HG02852 (cell line): ENCODE data around the gene KXD1.
"Not testable (repeated sequence)": the region's sequence is repeated elsewhere in the genome, so short reads cannot be mapped to it uniquely, and the experiment has no call there.

ENCODE experiments used
- ATAC-seq: cut with Tn5 transposase; IDR thresholded peaks from one replicate; pipeline ENCODE4 v1.9.1; 2021; ENCODE audit warnings: mild to moderate bottlenecking, moderate library complexity; ENCODE audit not compliant: unreplicated experiment

Gene KXD1, protein sequence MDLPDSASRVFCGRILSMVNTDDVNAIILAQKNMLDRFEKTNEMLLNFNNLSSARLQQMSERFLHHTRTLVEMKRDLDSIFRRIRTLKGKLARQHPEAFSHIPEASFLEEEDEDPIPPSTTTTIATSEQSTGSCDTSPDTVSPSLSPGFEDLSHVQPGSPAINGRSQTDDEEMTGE

GRCh38 chr19:18557411-18558201 is at the start of gene KXD1:
KXD1 (plus strand) TSS chr19:18557870; CDS start chr19:18562057, 4,187 bp downstream.
- ATAC-seq: peak; percentile 90

DNA sequence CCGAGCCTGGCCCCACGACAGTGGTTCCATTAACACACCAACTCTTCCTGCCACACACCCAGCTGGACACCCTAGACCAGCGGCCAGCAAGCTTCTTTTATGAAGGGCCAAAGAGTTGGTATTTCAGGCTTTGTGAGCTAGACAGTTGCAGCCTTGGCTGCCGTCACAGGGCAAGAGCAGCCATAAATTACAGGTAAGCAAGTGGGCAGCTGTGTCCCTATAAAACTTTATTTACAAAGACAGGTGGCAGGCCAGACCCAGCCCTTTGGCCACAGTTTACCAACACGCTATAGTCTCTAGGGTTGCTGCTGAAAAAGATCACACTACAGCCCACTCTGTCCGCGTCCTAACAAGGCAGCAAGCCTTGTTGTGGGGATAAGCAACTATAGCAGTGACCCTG is 49.1 kb upstream of the KXD1 start:
- ATAC-seq: no peak

- no peak for ATAC-seq
These were observed 47.5 kb upstream of the KXD1 start for GRCh38 chr19:18510216-18510615.

- no peak for ATAC-seq
These were observed 43.8 kb upstream of the KXD1 start for GRCh38 chr19:18513868-18514267.

DNA sequence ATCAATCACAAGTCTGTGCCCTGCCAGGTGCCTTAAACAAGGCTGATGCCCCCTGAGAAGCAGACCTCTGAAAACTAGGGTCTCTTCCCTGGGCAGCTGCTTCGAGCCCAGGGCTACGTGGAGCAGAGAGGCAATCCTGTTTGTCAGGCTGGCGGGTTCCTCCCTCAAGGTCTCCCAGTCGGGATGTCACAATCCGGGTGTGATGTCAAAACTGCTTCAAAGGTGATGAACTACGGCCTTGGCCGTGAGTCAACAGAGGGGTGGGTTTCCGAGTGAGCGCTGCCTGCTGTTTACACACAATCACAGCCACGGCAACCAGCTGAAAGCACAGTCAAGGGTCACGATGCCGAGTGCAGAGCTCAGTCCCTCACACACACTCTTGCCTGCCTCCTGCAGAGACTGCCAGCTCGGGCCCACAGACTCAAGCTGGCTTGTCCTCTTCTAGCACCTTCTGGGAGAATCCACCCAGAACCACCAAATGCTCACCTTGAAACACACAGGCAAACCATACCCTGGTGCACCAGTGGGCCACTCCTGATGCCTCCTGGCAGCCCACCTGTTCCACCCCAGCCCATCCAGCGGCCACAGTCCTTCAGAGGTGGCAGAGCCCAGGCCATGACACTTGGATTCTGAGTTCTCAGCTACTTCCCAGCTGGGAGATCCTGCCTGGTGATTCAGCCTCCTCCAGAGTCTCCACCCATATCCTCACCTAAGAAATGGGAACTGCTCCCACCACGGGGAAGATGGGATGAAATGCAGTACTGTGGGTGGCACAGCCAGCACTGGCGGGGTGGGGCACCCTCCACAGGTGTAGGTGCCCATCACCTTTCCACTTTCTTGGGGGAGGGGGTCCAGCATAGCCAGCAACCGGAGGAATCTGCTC is 42.6 kb upstream of the KXD1 start:
- no peak for ATAC-seq

GRCh38 chr19:18515959-18516358 is 41.7 kb upstream of the KXD1 start:
- no peak for ATAC-seq

DNA sequence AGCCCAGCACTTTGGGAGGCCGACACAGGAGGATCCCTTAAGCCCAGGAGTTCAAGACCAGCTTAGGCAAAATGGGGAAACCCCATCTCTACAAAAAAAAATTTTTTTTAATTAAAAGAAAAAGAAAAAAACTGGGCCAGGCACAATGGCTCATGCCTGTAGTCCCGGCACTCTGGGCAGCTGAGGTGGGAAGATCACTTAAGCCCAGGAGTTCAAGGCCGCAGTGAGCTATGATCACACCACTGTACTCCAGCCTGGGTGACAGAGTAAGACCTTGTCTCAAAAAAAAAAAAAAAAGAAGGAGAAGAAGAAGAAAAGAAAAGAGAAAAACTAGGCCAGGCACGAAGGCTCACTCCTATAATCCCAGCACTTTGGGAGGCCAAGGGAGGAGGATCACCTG is 40.1 kb upstream of the KXD1 start:
- ATAC-seq: no peak

DNA sequence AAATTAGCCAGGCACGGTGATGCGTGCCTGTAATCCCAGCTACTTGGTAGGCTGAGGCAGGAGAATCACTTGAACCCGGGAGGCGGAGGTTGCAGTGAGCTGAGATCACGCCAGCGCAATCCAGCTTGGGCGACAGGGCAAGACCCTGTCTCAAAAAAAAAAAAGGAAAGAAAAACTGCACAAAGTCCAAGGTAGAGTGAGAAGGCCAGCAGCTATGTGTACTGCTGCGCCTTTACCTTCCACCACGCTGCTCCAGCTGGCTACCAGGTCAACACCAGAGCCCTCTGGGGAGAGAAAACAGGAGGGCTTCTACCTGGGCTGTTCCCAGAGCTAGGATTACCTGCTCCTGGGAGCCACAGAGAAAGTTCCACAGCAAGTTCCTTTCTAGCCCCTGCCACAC is 39.0 kb upstream of the KXD1 start:
- ATAC-seq: no peak

- ATAC-seq: no peak
These were observed 37.5 kb upstream of the KXD1 start for GRCh38 chr19:18519962-18520847.

GRCh38 chr19:18520848-18521691 is 36.6 kb upstream of the KXD1 start:
- ATAC-seq: no peak

- ATAC-seq: peak; percentile 2
These were observed 36.0 kb upstream of the KXD1 start, which contains the start of gene ELL for GRCh38 chr19:18521692-18522123. ELL (minus strand) TSS chr19:18522070; CDS start chr19:18522055, 15 bp downstream.

DNA sequence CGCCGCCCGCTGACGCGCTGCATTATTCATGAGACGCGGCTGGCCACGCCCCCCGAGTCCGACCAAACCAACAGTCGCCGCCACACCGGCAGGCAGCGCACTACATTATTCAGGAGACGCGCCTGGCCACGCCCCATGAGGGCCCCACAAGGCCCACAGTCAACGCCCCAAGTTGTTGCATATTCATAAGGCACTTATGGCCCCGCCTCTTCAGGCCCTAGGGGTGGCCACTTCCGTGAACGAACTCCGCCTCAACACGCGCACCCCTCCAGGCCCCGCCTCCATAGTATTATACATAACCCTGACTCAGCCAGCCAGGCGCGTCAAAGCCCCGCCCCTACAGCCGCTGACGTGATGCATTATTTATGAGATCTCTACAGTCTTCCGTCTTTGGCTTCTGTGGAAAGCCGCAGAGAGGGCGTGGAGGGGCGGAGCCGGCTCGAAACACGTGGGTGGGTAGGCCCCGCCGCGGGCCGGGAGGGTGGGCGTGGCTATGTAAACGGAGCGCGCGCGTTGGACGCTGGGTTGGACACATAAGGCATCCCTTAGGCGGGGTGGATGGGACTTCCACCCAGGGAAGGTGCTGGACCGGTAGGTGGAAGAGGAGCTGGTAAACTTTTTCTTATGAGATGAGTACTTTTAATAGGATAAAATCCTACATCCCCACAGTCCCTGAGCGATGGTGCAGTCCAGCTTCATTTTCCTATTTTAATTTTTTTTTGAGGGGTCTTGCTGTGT is 35.4 kb upstream of the KXD1 start:
- peak; percentile 85 for ATAC-seq

DNA sequence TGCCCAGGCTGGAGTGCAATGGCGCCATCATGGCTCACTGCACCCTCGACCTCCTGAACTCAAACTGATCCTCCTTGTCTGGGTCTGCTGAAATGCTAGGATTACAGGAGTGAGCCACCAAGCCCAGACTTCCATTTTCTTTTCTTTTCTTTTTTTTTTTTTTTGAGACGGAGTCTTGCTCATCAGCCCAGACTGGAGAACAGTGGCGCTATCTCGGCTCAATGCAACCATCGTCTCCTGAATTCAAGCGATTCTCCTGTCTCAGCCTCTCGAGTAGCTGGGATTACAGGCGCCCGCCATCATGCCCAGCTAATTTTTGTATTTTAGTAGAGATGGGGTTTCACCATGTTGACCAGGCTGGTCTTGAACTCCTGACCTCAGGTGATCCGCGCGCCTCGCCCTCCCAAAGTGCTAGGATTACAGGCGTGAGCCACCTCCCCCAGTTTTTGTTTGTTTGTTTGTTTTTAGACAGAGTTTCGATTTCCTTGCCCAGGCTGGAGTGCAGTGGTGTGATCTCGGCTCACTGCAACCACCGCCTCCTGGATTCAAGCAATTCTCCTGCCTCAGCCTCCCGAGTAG is 34.7 kb upstream of the KXD1 start:
- ATAC-seq: not testable (repeated sequence)

GRCh38 chr19:18523841-18524240 is 33.8 kb upstream of the KXD1 start:
- ATAC-seq: no peak

DNA sequence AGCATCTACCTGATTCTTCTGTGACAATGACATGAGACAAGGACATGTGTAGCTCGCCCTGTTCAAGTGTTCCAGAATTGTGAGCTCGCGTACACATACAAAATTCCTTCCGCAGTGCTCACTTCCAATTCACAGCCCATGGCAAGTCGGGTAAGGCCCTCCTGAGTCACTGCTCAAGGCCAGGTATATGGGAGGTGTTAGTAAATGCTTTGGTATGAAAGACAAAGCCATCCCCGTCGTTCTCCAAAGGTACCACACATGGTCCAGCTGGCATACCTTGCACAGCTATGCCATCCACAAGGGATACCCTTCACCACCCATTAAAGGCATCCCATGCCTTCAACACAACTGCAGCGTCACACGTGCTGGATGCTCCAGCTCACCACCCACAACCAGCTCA is 31.4 kb upstream of the KXD1 start:
- no peak for ATAC-seq

DNA sequence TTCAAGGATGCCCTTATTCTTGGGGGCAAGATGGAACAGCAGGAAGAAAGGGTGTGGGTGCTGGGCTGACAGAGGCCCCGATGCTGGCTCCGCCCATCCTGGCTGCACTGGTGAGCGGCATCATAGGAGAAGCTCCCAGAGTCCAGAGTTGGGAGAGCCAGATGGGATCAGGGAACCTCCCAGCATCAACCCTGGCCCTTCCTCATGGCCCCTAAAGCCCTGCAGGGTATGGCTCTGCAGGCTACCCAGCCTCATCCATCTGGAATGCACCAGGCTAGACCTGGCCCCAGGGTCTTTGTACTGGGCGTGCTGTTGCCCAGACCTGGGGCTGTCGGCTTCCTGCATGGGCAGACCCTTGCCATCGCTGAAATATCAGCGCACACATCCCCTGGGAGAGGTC is 27.9 kb upstream of the KXD1 start:
- ATAC-seq: no peak

- ATAC-seq: no peak
These were observed 26.2 kb upstream of the KXD1 start for GRCh38 chr19:18531485-18531884.

DNA sequence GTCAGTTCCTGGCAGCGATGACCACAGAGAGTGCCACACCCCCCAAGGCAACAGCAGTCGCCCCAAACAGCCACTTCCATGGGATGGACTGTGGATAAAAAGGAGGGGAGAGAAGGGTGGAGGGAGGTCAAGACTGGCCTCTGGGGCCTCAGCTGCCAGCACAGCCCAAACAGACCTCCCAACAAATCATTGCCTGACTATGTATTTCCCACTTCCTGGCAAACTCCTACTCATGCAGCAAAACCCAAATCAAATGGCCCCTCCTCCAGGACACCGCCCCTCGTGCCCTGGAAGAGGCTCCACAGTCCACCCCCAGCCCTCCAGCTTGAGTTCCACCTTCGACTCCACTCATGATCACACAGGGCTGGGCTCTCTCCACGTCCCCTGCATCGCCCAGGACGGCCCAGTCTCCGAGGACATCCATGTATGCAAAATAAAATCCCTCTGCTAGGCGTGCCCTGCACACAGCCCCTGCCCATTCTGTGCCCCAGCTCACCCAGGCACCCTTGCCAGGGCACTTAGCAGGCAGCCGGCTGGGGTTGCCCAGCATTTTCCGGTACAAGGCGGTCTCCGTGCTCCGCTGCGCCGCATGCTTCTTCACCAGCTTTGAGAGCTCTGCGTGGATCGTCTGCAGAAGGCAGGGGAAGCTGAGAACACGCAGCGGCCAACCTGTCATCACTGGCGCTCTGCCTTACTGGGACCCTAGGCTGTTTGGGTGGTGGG is 25.3 kb upstream of the KXD1 start:
- no peak for ATAC-seq
